HG03520 (cell line): ENCODE results near the gene UBL4B.

Experiments
- ATAC-seq: cut with Tn5 transposase; IDR thresholded peaks from one replicate; pipeline ENCODE4 v1.9.1; 2021; ENCODE audit warnings: mild to moderate bottlenecking, moderate library complexity; ENCODE audit not compliant: unreplicated experiment

The UBL4B gene

GRCh38 chr1:110113551-110113950, 1.3 kb downstream of the UBL4B start:
- no peak for ATAC-seq

GRCh38 chr1:110114173-110114572, 1.9 kb downstream of the UBL4B start:
- no peak for ATAC-seq

- no peak for ATAC-seq
These were observed 2.5 kb downstream of the UBL4B start for GRCh38 chr1:110114784-110115183.

GRCh38 chr1:110118636-110119396, 6.6 kb downstream of the UBL4B start:
- no peak for ATAC-seq

GRCh38 chr1:110119843-110120242, 7.6 kb downstream of the UBL4B start:
- ATAC-seq: no peak

GRCh38 chr1:110120960-110121561, 8.8 kb downstream of the UBL4B start:
- no peak for ATAC-seq

GRCh38 chr1:110123224-110123623, 11.0 kb downstream of the UBL4B start:
- ATAC-seq: no peak

GRCh38 chr1:110125810-110126209, 13.6 kb downstream of the UBL4B start:
- ATAC-seq: no peak

- no peak for ATAC-seq
These were observed 17.9 kb downstream of the UBL4B start for GRCh38 chr1:110130113-110130591.

GRCh38 chr1:110130989-110131388, 18.7 kb downstream of the UBL4B start:
- no peak for ATAC-seq

- no peak for ATAC-seq
These were observed 20.4 kb downstream of the UBL4B start for GRCh38 chr1:110132682-110133081.

GRCh38 chr1:110133436-110133835, 21.2 kb downstream of the UBL4B start:
- no peak for ATAC-seq

- no peak for ATAC-seq
These were observed 21.9 kb downstream of the UBL4B start for GRCh38 chr1:110134050-110134595.

GRCh38 chr1:110135246-110135645, 23.0 kb downstream of the UBL4B start:
- no peak for ATAC-seq

GRCh38 chr1:110135666-110136065, 23.4 kb downstream of the UBL4B start:
- ATAC-seq: no peak

- ATAC-seq: no peak
These were observed 24.7 kb downstream of the UBL4B start for GRCh38 chr1:110136911-110137310.

GRCh38 chr1:110138956-110139355, 26.7 kb downstream of the UBL4B start:
- no peak for ATAC-seq

GRCh38 chr1:110144366-110144765, 32.1 kb downstream of the UBL4B start:
- no peak for ATAC-seq

GRCh38 chr1:110148961-110149360, 36.7 kb downstream of the UBL4B start:
- ATAC-seq: no peak

GRCh38 chr1:110150330-110151174, 38.3 kb downstream of the UBL4B start, which contains the start of gene SLC6A17:
Gene SLC6A17, plus strand, starts transcription at chr1:110150494. Its CDS starts 16,436 bp downstream, at chr1:110166930.
- ATAC-seq: no peak

- ATAC-seq: no peak
These were observed 39.0 kb downstream of the UBL4B start for GRCh38 chr1:110151175-110151669.
